ENCODE measurements around the gene CD68.

DNA sequence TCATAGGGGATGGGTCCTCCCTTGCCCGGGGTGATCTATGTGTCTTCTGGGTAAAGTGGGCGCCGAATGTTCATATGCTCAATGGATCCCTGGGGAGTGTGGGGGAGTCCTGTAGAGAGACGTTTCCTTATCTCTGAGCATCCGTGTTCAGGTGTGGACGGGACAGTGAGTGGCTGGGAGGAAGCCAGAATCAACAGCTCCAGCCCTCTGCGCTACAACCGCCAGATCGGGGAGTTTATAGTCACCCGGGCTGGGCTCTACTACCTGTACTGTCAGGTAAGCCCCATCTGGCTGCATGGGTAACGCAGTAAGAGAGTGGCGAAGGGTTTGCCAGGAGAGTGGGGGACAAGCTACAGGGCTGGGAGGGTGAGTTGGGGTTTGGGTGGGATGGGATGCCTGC, 22.8 kb upstream of the CD68 start:
- TF ChIP-seq, protein P1, sequence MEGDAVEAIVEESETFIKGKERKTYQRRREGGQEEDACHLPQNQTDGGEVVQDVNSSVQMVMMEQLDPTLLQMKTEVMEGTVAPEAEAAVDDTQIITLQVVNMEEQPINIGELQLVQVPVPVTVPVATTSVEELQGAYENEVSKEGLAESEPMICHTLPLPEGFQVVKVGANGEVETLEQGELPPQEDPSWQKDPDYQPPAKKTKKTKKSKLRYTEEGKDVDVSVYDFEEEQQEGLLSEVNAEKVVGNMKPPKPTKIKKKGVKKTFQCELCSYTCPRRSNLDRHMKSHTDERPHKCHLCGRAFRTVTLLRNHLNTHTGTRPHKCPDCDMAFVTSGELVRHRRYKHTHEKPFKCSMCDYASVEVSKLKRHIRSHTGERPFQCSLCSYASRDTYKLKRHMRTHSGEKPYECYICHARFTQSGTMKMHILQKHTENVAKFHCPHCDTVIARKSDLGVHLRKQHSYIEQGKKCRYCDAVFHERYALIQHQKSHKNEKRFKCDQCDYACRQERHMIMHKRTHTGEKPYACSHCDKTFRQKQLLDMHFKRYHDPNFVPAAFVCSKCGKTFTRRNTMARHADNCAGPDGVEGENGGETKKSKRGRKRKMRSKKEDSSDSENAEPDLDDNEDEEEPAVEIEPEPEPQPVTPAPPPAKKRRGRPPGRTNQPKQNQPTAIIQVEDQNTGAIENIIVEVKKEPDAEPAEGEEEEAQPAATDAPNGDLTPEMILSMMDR (IDR thresholded peaks at IDR 0.05), result no peak
- no peak for TF ChIP-seq POLR2A (IDR thresholded peaks at IDR 0.05)
